H9 (cell line): ENCODE results near the gene TIAM1. TPM values are rescaled to one million over a fixed set of nuclear protein-coding genes. Genes with fewer than 3 reads are reported as not detected.

Experiments
- DNase-seq: peaks from one replicate; pipeline ENCODE4 v3.0.0-alpha.2; 2017
- H2AFZ ChIP-seq: one replicate; pipeline ENCODE4 v1.6.1; 2013; ENCODE audit warnings: mild to moderate bottlenecking, low read length, control low read depth, moderate library complexity
- H2AK5ac ChIP-seq: 2 replicates; pipeline ENCODE4 v1.6.1; 2013; ENCODE audit warnings: low read length, control low read depth, mixed read lengths; ENCODE audit not compliant: insufficient read length
- H2BK120ac ChIP-seq: one replicate; pipeline ENCODE4 v1.6.1; 2013; ENCODE audit warnings: low read depth, mild to moderate bottlenecking, low read length, control low read depth, inconsistent platforms; ENCODE audit not compliant: poor library complexity, severe bottlenecking
- H2BK12ac ChIP-seq: 2 replicates; pipeline ENCODE4 v1.6.1; 2013; ENCODE audit warnings: low read length, control low read depth, mixed read lengths, low read depth; ENCODE audit not compliant: insufficient read length
- H2BK15ac ChIP-seq: 2 replicates; pipeline ENCODE4 v1.6.1; 2013; ENCODE audit warnings: low read depth, low read length, control low read depth
- H2BK20ac ChIP-seq: one replicate; pipeline ENCODE4 v1.6.1; 2013; ENCODE audit warnings: low read depth, mild to moderate bottlenecking, low read length, control low read depth, inconsistent platforms; ENCODE audit not compliant: poor library complexity, severe bottlenecking
- H2BK5ac ChIP-seq: 2 replicates; pipeline ENCODE4 v1.6.1; 2013; ENCODE audit warnings: low read length, control low read depth, mixed read lengths; ENCODE audit not compliant: insufficient read length
- H3K14ac ChIP-seq: 2 replicates; pipeline ENCODE4 v1.6.1; 2013; ENCODE audit warnings: low read length, control low read depth; ENCODE audit not compliant: insufficient read depth
- H3K18ac ChIP-seq: 2 replicates; pipeline ENCODE4 v1.6.1; 2013; ENCODE audit warnings: low read depth, mild to moderate bottlenecking, mixed read lengths, low read length, control low read depth; ENCODE audit not compliant: insufficient read length
- H3K23ac ChIP-seq: 2 replicates; pipeline ENCODE4 v1.6.1; 2013; ENCODE audit warnings: low read length, control low read depth, mixed read lengths, low read depth; ENCODE audit not compliant: insufficient read length
- H3K23me2 ChIP-seq: 2 replicates; pipeline ENCODE4 v1.6.1; 2013; ENCODE audit warnings: low read depth, mild to moderate bottlenecking, mixed read lengths, low read length, control low read depth; ENCODE audit not compliant: insufficient read length, poor library complexity, severe bottlenecking
- H3K27ac ChIP-seq: 2 replicates; pipeline ENCODE4 v1.5.1; 2013; ENCODE audit warnings: low read length, control low read depth, mixed read lengths, low read depth; ENCODE audit not compliant: insufficient read length
- H3K27me3 ChIP-seq: 2 replicates; pipeline ENCODE4 v1.6.1; 2013; ENCODE audit warnings: low read length, control low read depth, inconsistent platforms; ENCODE audit not compliant: insufficient read depth
- H3K4ac ChIP-seq: 2 replicates; pipeline ENCODE4 v1.6.1; 2013; ENCODE audit warnings: low read depth, mild to moderate bottlenecking, control low read depth, inconsistent platforms, low read length, moderate library complexity
- H3K4me1 ChIP-seq: 2 replicates; pipeline ENCODE4 v1.6.1; 2013; ENCODE audit warnings: low read length, control low read depth, inconsistent platforms; ENCODE audit not compliant: insufficient read depth
- H3K4me2 ChIP-seq: 2 replicates; pipeline ENCODE4 v1.6.1; 2013; ENCODE audit warnings: low read length, control low read depth, mixed read lengths; ENCODE audit not compliant: insufficient read length, insufficient read depth
- H3K56ac ChIP-seq: 2 replicates; pipeline ENCODE4 v1.6.1; 2013; ENCODE audit warnings: low read depth, mild to moderate bottlenecking, mixed read lengths, low read length, control low read depth; ENCODE audit not compliant: insufficient read length
- H3K79me1 ChIP-seq: 2 replicates; pipeline ENCODE4 v1.6.1; 2013; ENCODE audit warnings: low read depth, mild to moderate bottlenecking, moderate library complexity, low read length, control low read depth, inconsistent platforms; ENCODE audit not compliant: insufficient read depth, poor library complexity, severe bottlenecking
- H3K79me2 ChIP-seq: 2 replicates; pipeline ENCODE4 v1.6.1; 2013; ENCODE audit warnings: low read length, control low read depth, inconsistent platforms; ENCODE audit not compliant: insufficient read depth
- H3K9ac ChIP-seq: 2 replicates; pipeline ENCODE4 v1.6.1; 2013; ENCODE audit warnings: low read length, control low read depth, mixed read lengths; ENCODE audit not compliant: insufficient read length; ENCODE audit errors: extremely low read depth
- H3K9me3 ChIP-seq: one replicate; pipeline ENCODE4 v1.6.1; 2013; ENCODE audit warnings: low read depth, low read length, inconsistent platforms; ENCODE audit not compliant: control insufficient read depth
- H3T11ph ChIP-seq: one replicate; pipeline ENCODE4 v1.6.1; 2013; ENCODE audit warnings: mild to moderate bottlenecking, low read length, control low read depth, inconsistent platforms
- H4K20me1 ChIP-seq: one replicate; pipeline ENCODE4 v1.6.1; 2013; ENCODE audit not compliant: control insufficient read depth, insufficient read length, insufficient read depth
- H4K5ac ChIP-seq: 2 replicates; pipeline ENCODE4 v1.6.1; 2013; ENCODE audit warnings: low read depth, mild to moderate bottlenecking, mixed read lengths, low read length, control low read depth; ENCODE audit not compliant: insufficient read length
- H4K8ac ChIP-seq: replicated peaks from 2 replicates; pipeline ENCODE4 v1.6.1; 2013; ENCODE audit warnings: low read length, control low read depth, mixed read lengths, low read depth; ENCODE audit not compliant: insufficient read length
- H4K91ac ChIP-seq: 2 replicates; pipeline ENCODE4 v1.6.1; 2013; ENCODE audit warnings: low read depth, mild to moderate bottlenecking, moderate library complexity, mixed read lengths, low read length, control low read depth; ENCODE audit not compliant: insufficient read length
- H3K27ac Mint-ChIP-seq, 3 experiments: 2 replicates in 2 of 3; 3 replicates in 1 of 3; pipeline ENCODE4 v1.8.0; 2020 to 2021; ENCODE audit warnings: mixed read lengths in 3 of 3, mild to moderate bottlenecking in 1 of 3, moderate library complexity in 1 of 3
- H3K27me3 Mint-ChIP-seq: 2 replicates; pipeline ENCODE4 v1.8.0; 2021; ENCODE audit warnings: low read depth, mild to moderate bottlenecking, moderate library complexity, mixed read lengths
- H3K36me3 Mint-ChIP-seq, 3 experiments: 2 replicates in 2 of 3; 3 replicates in 1 of 3; pipeline ENCODE4 v1.8.0; 2020 to 2021; ENCODE audit warnings: low read depth in 3 of 3, mixed read lengths in 3 of 3; ENCODE audit not compliant: insufficient read depth in 1 of 3
- H3K4me1 Mint-ChIP-seq, 2 experiments: 2 replicates each; pipeline ENCODE4 v1.8.0; 2020; ENCODE audit warnings: mixed read lengths in 2 of 2
- H3K4me3 Mint-ChIP-seq, 2 experiments: 2 replicates in 1 of 2; 3 replicates in 1 of 2; pipeline ENCODE4 v1.8.0; 2020 to 2021; ENCODE audit warnings: mild to moderate bottlenecking in 2 of 2, mixed read lengths in 2 of 2, moderate library complexity in 1 of 2
- H3K9me3 Mint-ChIP-seq, 2 experiments: 2 replicates in 1 of 2; 3 replicates in 1 of 2; pipeline ENCODE4 v1.8.0; 2020; ENCODE audit warnings: mild to moderate bottlenecking in 2 of 2, mixed read lengths in 2 of 2, moderate library complexity in 1 of 2
- WGBS: extraction: QIAGEN DNeasy Blood & Tissue Kit; methylation state at CpG from one replicate; pipeline ENCODE4 v1.1.7; 2013; ENCODE audit warnings: missing lambda C conversion rate, low lambda C conversion rate, mixed read lengths; ENCODE audit not compliant: insufficient read length; ENCODE audit errors: extremely low coverage; 5-methylcytosine and 5-hydroxymethylcytosine counted together
- total RNA-seq: library from RNA; stranded (reverse); gene quantifications from 2 replicates; pipeline ENCODE4 v1.2.1, GENCODE V29; 2021
- TF ChIP-seq, protein P1 (sequence below): fragments of 200-600 bp; sonication (generic); conservative IDR thresholded peaks from 3 replicates; pipeline ENCODE4 v1.8.0; 2021; ENCODE audit warnings: antibody characterized with exemption, mild to moderate bottlenecking

Gene TIAM1
- total RNA-seq, 1 experiment from 2014 or later = 23.1 TPM

GRCh38 chr21:31233711-31234110 lies 110.3 kb downstream of the TIAM1 start:
- H2BK20ac ChIP-seq = no peak overlapping the region
- H2BK12ac ChIP-seq = no peak overlapping the region
- no peak overlapping the region for H3K14ac ChIP-seq
- H3K4me1 Mint-ChIP-seq = no peaks in the 10 kb centered on the region
- H3K56ac ChIP-seq = no peak overlapping the region
- H3K27me3 ChIP-seq = no peaks in the 10 kb centered on the region
- no peak overlapping the region for H3K23ac ChIP-seq
- H3K18ac ChIP-seq = no peak overlapping the region
- H3K36me3 Mint-ChIP-seq = peaks cover 3 to 14% (median 4%) of the 10 kb centered on the region in 3 experiments; a peak in 6 of 7 replicates
- H2BK15ac ChIP-seq = no peak overlapping the region
- no peak overlapping the region for H2BK5ac ChIP-seq
- no peaks in the 10 kb centered on the region; a peak in 1 of 5 replicates for H3K9me3 Mint-ChIP-seq
- DNase-seq = no peak
- TF ChIP-seq, protein P1, sequence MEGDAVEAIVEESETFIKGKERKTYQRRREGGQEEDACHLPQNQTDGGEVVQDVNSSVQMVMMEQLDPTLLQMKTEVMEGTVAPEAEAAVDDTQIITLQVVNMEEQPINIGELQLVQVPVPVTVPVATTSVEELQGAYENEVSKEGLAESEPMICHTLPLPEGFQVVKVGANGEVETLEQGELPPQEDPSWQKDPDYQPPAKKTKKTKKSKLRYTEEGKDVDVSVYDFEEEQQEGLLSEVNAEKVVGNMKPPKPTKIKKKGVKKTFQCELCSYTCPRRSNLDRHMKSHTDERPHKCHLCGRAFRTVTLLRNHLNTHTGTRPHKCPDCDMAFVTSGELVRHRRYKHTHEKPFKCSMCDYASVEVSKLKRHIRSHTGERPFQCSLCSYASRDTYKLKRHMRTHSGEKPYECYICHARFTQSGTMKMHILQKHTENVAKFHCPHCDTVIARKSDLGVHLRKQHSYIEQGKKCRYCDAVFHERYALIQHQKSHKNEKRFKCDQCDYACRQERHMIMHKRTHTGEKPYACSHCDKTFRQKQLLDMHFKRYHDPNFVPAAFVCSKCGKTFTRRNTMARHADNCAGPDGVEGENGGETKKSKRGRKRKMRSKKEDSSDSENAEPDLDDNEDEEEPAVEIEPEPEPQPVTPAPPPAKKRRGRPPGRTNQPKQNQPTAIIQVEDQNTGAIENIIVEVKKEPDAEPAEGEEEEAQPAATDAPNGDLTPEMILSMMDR = no peak
- H3K9me3 ChIP-seq = no peaks in the 10 kb centered on the region
- H3K79me1 ChIP-seq = no peaks in the 10 kb centered on the region
- H3K4me1 ChIP-seq = no peaks in the 10 kb centered on the region
- H4K5ac ChIP-seq = no peak overlapping the region
- H3K79me2 ChIP-seq = no peaks in the 10 kb centered on the region
- no peak overlapping the region for H3K27ac ChIP-seq
- no peak overlapping the region for H2AK5ac ChIP-seq
- H3K23me2 ChIP-seq = no peaks in the 10 kb centered on the region
- no CpG with 5 or more reads among the region's 9 CpGs for WGBS
- H3K4me3 Mint-ChIP-seq = no peak overlapping the region
- no peak overlapping the region for H3T11ph ChIP-seq
- no peak overlapping the region for H3K4ac ChIP-seq
- H2BK120ac ChIP-seq = no peak overlapping the region
- H3K27me3 Mint-ChIP-seq = no peaks in the 10 kb centered on the region
- H4K20me1 ChIP-seq = no peaks in the 10 kb centered on the region
- H3K4me2 ChIP-seq = no peak overlapping the region
- H3K9ac ChIP-seq = no peak overlapping the region
- H2AFZ ChIP-seq = no peak overlapping the region
- H4K91ac ChIP-seq = no peak overlapping the region
- H3K27ac Mint-ChIP-seq = no peak overlapping the region; a peak in 2 of 7 replicates
- no peak overlapping the region for H4K8ac ChIP-seq
